OCI-LY1 (cell line): ENCODE results near the gene ATF5.
"Not testable (repeated sequence)": the region's sequence is repeated elsewhere in the genome, so short reads cannot be mapped to it uniquely, and the experiment has no call there.

Source experiments
- H2AFZ ChIP-seq: fragments of 200-600 bp; sonication (generic), shearing (Covaris generic); 2 replicates; pipeline ENCODE4 v1.6.0; 2014; ENCODE audit warnings: antibody characterized with exemption, mild to moderate bottlenecking, low read length
- H3F3A ChIP-seq: fragments of 200-600 bp; sonication (generic), shearing (Covaris generic); 2 replicates; pipeline ENCODE4 v1.6.0; 2014; ENCODE audit warnings: mild to moderate bottlenecking, antibody characterized with exemption, low read length, moderate library complexity; ENCODE audit not compliant: insufficient read depth
- H3K27ac ChIP-seq: fragments of 200-600 bp; sonication (generic); 2 replicates; pipeline ENCODE4 v1.5.1; 2014; ENCODE audit warnings: low read length, mixed run types, mild to moderate bottlenecking, low read depth; ENCODE audit not compliant: poor library complexity, severe bottlenecking
- H3K27me3 ChIP-seq: fragments of 200-600 bp; sonication (generic); 2 replicates; pipeline ENCODE4 v1.6.0; 2014; ENCODE audit warnings: antibody characterized with exemption, mild to moderate bottlenecking, low read length, moderate library complexity; ENCODE audit not compliant: insufficient read depth
- H3K36me3 ChIP-seq: fragments of 200-600 bp; sonication (generic); 2 replicates; pipeline ENCODE4 v1.6.1; 2014; ENCODE audit warnings: mild to moderate bottlenecking, antibody characterized with exemption, low read length, moderate library complexity, mixed read lengths; ENCODE audit not compliant: insufficient read depth
- H3K4me1 ChIP-seq: fragments of 200-600 bp; sonication (generic); 2 replicates; pipeline ENCODE4 v1.5.1; 2014; ENCODE audit warnings: mild to moderate bottlenecking, low read length, moderate library complexity; ENCODE audit not compliant: insufficient read depth, severe bottlenecking
- H3K4me2 ChIP-seq: fragments of 200-600 bp; sonication (generic), shearing (Covaris generic); 2 replicates; pipeline ENCODE4 v1.6.1; 2014; ENCODE audit warnings: low read length
- H3K4me3 ChIP-seq: fragments of 200-600 bp; sonication (generic); 2 replicates; pipeline ENCODE4 v1.5.1; 2014; ENCODE audit warnings: low read length, low read depth, mild to moderate bottlenecking, mixed read lengths; ENCODE audit not compliant: poor library complexity, severe bottlenecking
- H3K79me2 ChIP-seq: fragments of 200-600 bp; shearing (Covaris generic); 2 replicates; pipeline ENCODE4 v1.6.1; 2016; ENCODE audit warnings: mixed run types, low read length, mixed read lengths; ENCODE audit not compliant: insufficient read depth
- H3K9ac ChIP-seq: fragments of 200-600 bp; sonication (generic), shearing (Covaris generic); 2 replicates; pipeline ENCODE4 v1.6.1; 2014; ENCODE audit warnings: mild to moderate bottlenecking, low read length, mixed read lengths
- H3K9me2 ChIP-seq: fragments of 200-600 bp; sonication (generic), shearing (Covaris generic); 2 replicates; pipeline ENCODE4 v1.6.1; 2014; ENCODE audit warnings: low read depth, mild to moderate bottlenecking, low read length, mixed read lengths
- H3K9me3 ChIP-seq: fragments of 200-600 bp; shearing (Covaris generic); 2 replicates; pipeline ENCODE4 v1.6.1; 2014; ENCODE audit warnings: low read length, mixed read lengths
- H4K20me1 ChIP-seq: fragments of 200-600 bp; sonication (generic), shearing (Covaris generic); 2 replicates; pipeline ENCODE4 v1.6.0; 2016; ENCODE audit warnings: mild to moderate bottlenecking, low read length; ENCODE audit not compliant: insufficient read depth
- CTCF ChIP-seq: fragments of 200-600 bp; sonication (generic), shearing (Covaris generic); IDR thresholded peaks from 2 replicates; pipeline ENCODE4 v1.5.1; 2017; ENCODE audit warnings: mild to moderate bottlenecking, antibody characterized with exemption, low read length, moderate library complexity, mixed read lengths
- EZH2 ChIP-seq: fragments of 200-600 bp; sonication (generic), shearing (Covaris generic); IDR thresholded peaks from 2 replicates; pipeline ENCODE4 v1.8.0; 2017; ENCODE audit warnings: borderline replicate concordance, mixed run types, mild to moderate bottlenecking, antibody characterized with exemption, low read length, moderate library complexity, mixed read lengths

Gene ATF5

GRCh38 chr19:49921871-49922795, 6.9 kb upstream of the ATF5 start:
- Histone ChIP-seq H3K9me2 (no peaks in the 10 kb centered on the region), H3K4me1 (peaks cover 96% of the 10 kb centered on the region), H3K27me3 (no peaks in the 10 kb centered on the region), H2AFZ (no peak overlapping the region), H3F3A (0 out of 2 replicates have a peak, but pooled peaks cover 3% of the 10 kb centered on the region), H3K9me3 (no peaks in the 10 kb centered on the region), H3K36me3 (peaks cover 62% of the 10 kb centered on the region), H3K79me2 (peaks cover 36% of the 10 kb centered on the region), H4K20me1 (no peaks in the 10 kb centered on the region), H3K4me3 (peak overlapping the region; percentile 48), H3K27ac (peak overlapping the region; percentile 99), H3K9ac (peak overlapping the region; percentile 59), H3K4me2 (peak overlapping the region; percentile 61)
- no peak for TF ChIP-seq CTCF
- no peak for TF ChIP-seq EZH2

DNA sequence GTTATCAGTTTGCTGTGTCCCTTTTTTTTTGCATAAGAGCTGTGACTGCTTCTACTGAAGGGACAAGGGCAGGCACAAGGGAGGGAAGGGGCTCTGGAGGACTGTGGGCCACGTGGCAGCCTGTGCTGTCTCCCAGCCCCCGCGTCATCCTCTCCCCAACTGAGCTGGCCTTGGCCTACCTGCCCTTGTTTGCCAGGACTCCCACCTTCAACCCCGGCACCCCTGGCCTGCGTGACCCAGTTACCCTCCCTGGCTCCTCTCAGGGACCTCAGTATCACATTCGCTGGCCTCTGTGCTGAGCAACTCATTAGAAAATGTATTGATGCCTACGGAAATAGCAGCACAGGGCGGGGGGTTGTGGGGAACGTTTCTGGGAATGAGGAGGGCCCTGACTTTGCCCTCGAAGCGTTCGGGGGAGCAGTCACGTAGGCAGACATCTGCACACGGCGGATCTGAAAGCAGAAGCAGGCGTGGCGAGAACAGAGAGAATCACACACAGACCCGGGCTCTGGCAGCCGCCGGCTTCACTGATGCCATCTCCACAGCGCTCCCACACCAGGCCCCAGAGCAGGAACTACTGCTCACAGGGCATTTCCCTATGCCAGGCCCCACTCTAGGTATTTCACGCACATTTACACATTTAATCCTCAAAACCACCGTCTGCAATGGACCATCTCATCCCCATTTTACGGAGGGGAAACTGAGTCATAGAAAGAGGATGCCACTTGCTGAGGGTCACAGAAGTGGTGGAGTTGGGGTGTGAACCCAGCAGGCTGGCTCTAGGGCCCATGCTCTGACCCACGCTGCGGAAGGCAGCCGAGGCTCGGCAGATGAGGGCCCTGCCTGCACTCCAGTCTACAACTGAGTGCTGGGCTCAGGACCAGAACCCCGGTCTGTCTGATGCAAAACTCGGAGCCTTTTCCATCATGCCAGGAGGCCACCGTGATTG, 5.7 kb upstream of the ATF5 start:
- Histone ChIP-seq H4K20me1 (no peaks in the 10 kb centered on the region), H3F3A (0 out of 2 replicates have a peak, but pooled peaks cover 3% of the 10 kb centered on the region), H3K79me2 (peaks cover 43% of the 10 kb centered on the region), H3K27ac (peak overlapping the region; percentile 99), H3K36me3 (peaks cover 60% of the 10 kb centered on the region), H3K4me2 (peak overlapping the region; percentile 61), H3K4me1 (peaks cover 96% of the 10 kb centered on the region), H2AFZ (no peak overlapping the region), H3K4me3 (peak overlapping the region; percentile 51), H3K27me3 (no peaks in the 10 kb centered on the region), H3K9me2 (no peaks in the 10 kb centered on the region), H3K9me3 (no peaks in the 10 kb centered on the region), H3K9ac (peak overlapping the region; percentile 59)
- TF ChIP-seq EZH2 = no peak

GRCh38 chr19:49924004-49924880, 4.8 kb upstream of the ATF5 start:
- H3K27ac ChIP-seq = peak overlapping the region; percentile 99
- H2AFZ ChIP-seq = no peak overlapping the region
- H3K4me3 ChIP-seq = peak overlapping the region; percentile 51
- TF ChIP-seq EZH2 = no peak
- TF ChIP-seq CTCF = no peak
- H3K9me2 ChIP-seq = no peaks in the 10 kb centered on the region
- H3K9ac ChIP-seq = peak overlapping the region; percentile 59
- H3K79me2 ChIP-seq = peaks cover 44% of the 10 kb centered on the region
- H3K27me3 ChIP-seq = no peaks in the 10 kb centered on the region
- H4K20me1 ChIP-seq = no peaks in the 10 kb centered on the region
- H3K4me1 ChIP-seq = peaks cover 94% of the 10 kb centered on the region
- peaks cover 56% of the 10 kb centered on the region for H3K36me3 ChIP-seq
- H3F3A ChIP-seq = 0 out of 2 replicates have a peak, but pooled peaks cover 3% of the 10 kb centered on the region
- H3K9me3 ChIP-seq = no peaks in the 10 kb centered on the region
- peak overlapping the region; percentile 61 for H3K4me2 ChIP-seq

- Histone ChIP-seq H3K27ac (peak overlapping the region; percentile 99), H3K9ac (peak overlapping the region; percentile 59), H3K36me3 (peaks cover 57% of the 10 kb centered on the region), H3K79me2 (peaks cover 39% of the 10 kb centered on the region), H3K4me3 (peak overlapping the region; percentile 51), H3K4me2 (peak overlapping the region; percentile 61), H3K4me1 (peaks cover 91% of the 10 kb centered on the region)
- H3F3A ChIP-seq, H4K20me1 ChIP-seq, H3K9me3 ChIP-seq, H2AFZ ChIP-seq, H3K27me3 ChIP-seq, H3K9me2 ChIP-seq: not testable (repeated sequence)
Observed at GRCh38 chr19:49924881-49925210, 4.2 kb upstream of the ATF5 start.
